Thoracic aorta (tissue), 2 donors: Measurements from ENCODE around the gene PTGR1. TPM values are rescaled to one million over a fixed set of nuclear protein-coding genes. Genes with fewer than 3 reads are reported as not detected.
"Not testable (repeated sequence)": the region's sequence is repeated elsewhere in the genome, so short reads cannot be mapped to it uniquely, and the experiment has no call there.

Source experiments
- ATAC-seq: fragments of 150-250 bp; one replicate; pipeline ENCODE4 v1.8.0; 2017; ENCODE audit warnings: low read depth; ENCODE audit not compliant: insufficient number of reproducible peaks, low FRiP score
- DNase-seq: peaks from one replicate; pipeline ENCODE4 v3.0.0-alpha.2; 2020; ENCODE audit warnings: low spot score
- H3K27ac ChIP-seq, 2 donors: fragments of 200-600 bp; sonication (generic); 1 replicate in 1 of 2; 2 replicates in 1 of 2; pipeline ENCODE4 v1.5.1; 2016; ENCODE audit warnings: mild to moderate bottlenecking in 2 of 2, moderate library complexity in 2 of 2
- H3K27me3 ChIP-seq: fragments of 200-600 bp; sonication (generic); replicated peaks from 2 replicates; pipeline ENCODE4 v1.6.0; 2016; ENCODE audit warnings: mild to moderate bottlenecking; ENCODE audit not compliant: insufficient read depth
- H3K36me3 ChIP-seq: fragments of 200-600 bp; sonication (generic); one replicate; pipeline ENCODE4 v1.5.1; 2016
- H3K4me1 ChIP-seq, 2 donors: fragments of 200-600 bp; sonication (generic); 1 replicate in 1 of 2; 2 replicates in 1 of 2; pipeline versions ENCODE4 v1.5.1 to v1.6.0; 2016; ENCODE audit warnings: low read depth in 2 of 2, mild to moderate bottlenecking in 1 of 2; ENCODE audit not compliant: control insufficient read depth in 1 of 2
- H3K4me3 ChIP-seq: fragments of 200-600 bp; sonication (generic); 2 replicates; pipeline ENCODE4 v1.5.1; 2016; ENCODE audit warnings: mild to moderate bottlenecking
- H3K9me3 ChIP-seq: fragments of 200-600 bp; sonication (generic); 2 replicates; pipeline ENCODE4 v1.5.1; 2016
- CTCF ChIP-seq: fragments of 200-600 bp; sonication (generic); IDR thresholded peaks from one replicate; pipeline ENCODE4 v1.5.1; 2019; ENCODE audit warnings: antibody characterized with exemption
- total RNA-seq, 2 donors: library from RNA; depleted of rRNA; stranded (reverse); fragments of >200 nt; gene quantifications; one replicate each; pipeline versions ENCODE4 v1.1.0 to v1.2.3, GENCODE V29; 2016

The PTGR1 gene
- total RNA-seq, 2 donors from 2014 or later: 20.2 to 34.4 TPM

- ATAC-seq: no peak
- peaks cover 23% of the 10 kb centered on the region for H3K36me3 ChIP-seq
- no peaks in the 10 kb centered on the region for H3K4me1 ChIP-seq
- no peak for DNase-seq
- H3K27ac ChIP-seq: no peak overlapping the region
- no peak for TF ChIP-seq CTCF
- no peak overlapping the region for H3K4me3 ChIP-seq
- H3K27me3 ChIP-seq: no peaks in the 10 kb centered on the region
- no peaks in the 10 kb centered on the region for H3K9me3 ChIP-seq
Observed at GRCh38 chr9:111588846-111589245, 10.6 kb downstream of the PTGR1 start.

- no peak for DNase-seq
- Histone ChIP-seq H3K36me3 (peaks cover 20% of the 10 kb centered on the region), H3K4me3 (no peak overlapping the region), H3K27me3 (no peaks in the 10 kb centered on the region), H3K9me3 (no peaks in the 10 kb centered on the region), H3K27ac (no peak overlapping the region), H3K4me1 (no peaks in the 10 kb centered on the region)
- TF ChIP-seq CTCF: no peak
- ATAC-seq: no peak
Observed at GRCh38 chr9:111586378-111586777, 13.1 kb downstream of the PTGR1 start.

- no peak overlapping the region for H3K4me3 ChIP-seq
- H3K36me3 ChIP-seq: peaks cover 29% of the 10 kb centered on the region
- TF ChIP-seq CTCF: no peak
- no peaks in the 10 kb centered on the region for H3K27me3 ChIP-seq
- DNase-seq (no peak), ATAC-seq (no peak)
- no peaks in the 10 kb centered on the region for H3K9me3 ChIP-seq
- H3K4me1 ChIP-seq: no peaks in the 10 kb centered on the region
- H3K27ac ChIP-seq: no peak overlapping the region
Observed at GRCh38 chr9:111582888-111583287, 16.6 kb downstream of the PTGR1 start.

- Histone ChIP-seq H3K4me1 (no peaks in the 10 kb centered on the region), H3K36me3 (peaks cover 53% of the 10 kb centered on the region), H3K9me3 (peaks cover 8% of the 10 kb centered on the region), H3K27me3 (no peaks in the 10 kb centered on the region), H3K4me3 (no peak overlapping the region), H3K27ac (no peak overlapping the region)
- TF ChIP-seq CTCF: no peak
- DNase-seq (no peak), ATAC-seq (no peak)
Observed at GRCh38 chr9:111572950-111573604, 26.4 kb downstream of the PTGR1 start.

GRCh38 chr9:111568127-111568526, 31.3 kb downstream of the PTGR1 start:
- not testable (repeated sequence) for H3K4me3 ChIP-seq, H3K27ac ChIP-seq, H3K9me3 ChIP-seq, DNase-seq, H3K27me3 ChIP-seq, ATAC-seq, H3K4me1 ChIP-seq
- peaks cover 74% of the 10 kb centered on the region for H3K36me3 ChIP-seq

GRCh38 chr9:111566234-111566633, 33.2 kb downstream of the PTGR1 start:
- H3K27me3 ChIP-seq: no peaks in the 10 kb centered on the region
- no peak for TF ChIP-seq CTCF
- H3K36me3 ChIP-seq: peaks cover 63% of the 10 kb centered on the region
- no peak overlapping the region for H3K4me3 ChIP-seq
- no peak overlapping the region for H3K27ac ChIP-seq
- peaks cover 8% of the 10 kb centered on the region for H3K9me3 ChIP-seq
- DNase-seq: no peak
- no peak for ATAC-seq
- no peaks in the 10 kb centered on the region for H3K4me1 ChIP-seq
